HepG2 (cell line): ENCODE measurements around the gene SGTB. TPM values are rescaled to one million over a fixed set of nuclear protein-coding genes. Genes with fewer than 3 reads are reported as not detected.

Source experiments
- ADNP ChIP-seq: sonication (generic); formaldehyde crosslinking; IDR thresholded peaks from 2 replicates; pipeline ENCODE4 v1.4.0; 2020; ENCODE audit warnings: missing genetic modification reagents
- ARHGAP35 ChIP-seq: sonication (generic); formaldehyde crosslinking; IDR thresholded peaks from 2 replicates; pipeline ENCODE4 v1.9.0; 2022; ENCODE audit warnings: mild to moderate bottlenecking, inconsistent platforms, moderate library complexity, missing genetic modification reagents, borderline replicate concordance
- ARID2 ChIP-seq: sonication (generic); formaldehyde crosslinking; IDR thresholded peaks from 2 replicates; pipeline ENCODE4 v1.8.1; 2022; ENCODE audit warnings: mild to moderate bottlenecking, missing genetic modification reagents, borderline replicate concordance
- ARNT2 ChIP-seq: sonication (generic); formaldehyde crosslinking; IDR thresholded peaks from 2 replicates; pipeline ENCODE4 v1.8.0; 2022; ENCODE audit warnings: mild to moderate bottlenecking, low read depth, missing genetic modification reagents, moderate library complexity
- BRD4 ChIP-seq: sonication (generic); formaldehyde crosslinking; IDR thresholded peaks from 2 replicates; pipeline ENCODE4 v1.4.0; 2020; ENCODE audit warnings: missing genetic modification reagents
- ERF ChIP-seq: IDR thresholded peaks from 2 replicates; pipeline ENCODE4 v1.6.1; 2018; ENCODE audit warnings: missing biosample characterization, missing genetic modification reagents
- HOXA9 ChIP-seq: sonication (generic); formaldehyde crosslinking; IDR thresholded peaks from 2 replicates; pipeline ENCODE4 v1.8.1; 2022; ENCODE audit warnings: missing genetic modification reagents, mild to moderate bottlenecking, moderate library complexity, borderline replicate concordance
- MYNN ChIP-seq: sonication (generic); formaldehyde crosslinking; IDR thresholded peaks from 2 replicates; pipeline ENCODE4 v1.4.0; 2020; ENCODE audit warnings: mild to moderate bottlenecking, low read depth, missing genetic modification reagents
- PCBP2 ChIP-seq: fragments of 200-400 bp; formaldehyde crosslinking; optimal IDR thresholded peaks from 2 replicates; pipeline ENCODE3; 2018; ENCODE audit warnings: low read length, low read depth; ENCODE audit not compliant: poor library complexity, severe bottlenecking
- RBAK ChIP-seq: sonication (generic); formaldehyde crosslinking; IDR thresholded peaks from 2 replicates; pipeline ENCODE4 v1.5.1; 2020; ENCODE audit warnings: mild to moderate bottlenecking, missing genetic modification reagents
- RXRB ChIP-seq: IDR thresholded peaks from 2 replicates; pipeline ENCODE4 v1.6.1; 2016; ENCODE audit warnings: borderline replicate concordance, missing genetic modification reagents, missing compliant biosample characterization
- SIX1 ChIP-seq: sonication (generic); formaldehyde crosslinking; IDR thresholded peaks from 2 replicates; pipeline ENCODE4 v1.4.0; 2020; ENCODE audit warnings: missing genetic modification reagents, borderline replicate concordance
- SP2 ChIP-seq: sonication (generic); formaldehyde crosslinking; IDR thresholded peaks from 2 replicates; pipeline ENCODE4 v1.5.1; 2020; ENCODE audit warnings: mild to moderate bottlenecking, missing genetic modification reagents
- SPEN ChIP-seq: sonication (generic); formaldehyde crosslinking; IDR thresholded peaks from 2 replicates; pipeline ENCODE4 v1.5.1; 2020; ENCODE audit warnings: low read depth, mild to moderate bottlenecking, missing genetic modification reagents
- ZFP82 ChIP-seq: sonication (generic); formaldehyde crosslinking; IDR thresholded peaks from 2 replicates; pipeline ENCODE4 v1.5.1; 2020; ENCODE audit warnings: mild to moderate bottlenecking, missing genetic modification reagents, borderline replicate concordance
- ZNF292 ChIP-seq: sonication (generic); formaldehyde crosslinking; IDR thresholded peaks from 2 replicates; pipeline ENCODE4 v1.8.1; 2022; ENCODE audit warnings: mild to moderate bottlenecking, low read depth, missing genetic modification reagents, borderline replicate concordance
- ZNF407 ChIP-seq: sonication (generic); formaldehyde crosslinking; IDR thresholded peaks from one replicate; pipeline ENCODE4 v1.5.1; 2020; ENCODE audit warnings: mild to moderate bottlenecking, missing genetic modification reagents; ENCODE audit errors: not compliant biosample characterization
- ZNF564 ChIP-seq: sonication (generic); formaldehyde crosslinking; IDR thresholded peaks from 2 replicates; pipeline ENCODE4 v1.8.1; 2023; ENCODE audit warnings: mild to moderate bottlenecking, missing genetic modification reagents
- ZNF75D ChIP-seq: sonication (generic); formaldehyde crosslinking; IDR thresholded peaks from 2 replicates; pipeline ENCODE4 v1.8.1; 2023; ENCODE audit warnings: missing genetic modification reagents, mild to moderate bottlenecking, borderline replicate concordance
- polyA plus RNA-seq, 8 experiments: library from polyadenylated mRNA; depleted of rRNA in 3 of 8; stranded (reverse) in 7 of 8; unstranded in 1 of 8; fragments of >200 nt; fragmentation: Illumina TruSeq in 4 of 8; extraction: Trizol in 4 of 8; gene quantifications; 2 replicates each; pipeline versions ENCODE4 v1.2.1 to v1.2.3, GENCODE V29; 2011 to 2016; ENCODE audit warnings: low read depth in 4 of 8, missing spikeins in 1 of 8, mixed read lengths in 1 of 8; ENCODE audit not compliant: insufficient read depth in 1 of 8
- total RNA-seq, 5 experiments: library from RNA; depleted of rRNA; stranded (reverse); fragments of >200 nt; fragmentation: Illumina TruSeq; extraction: Trizol; gene quantifications; 2 replicates each; pipeline ENCODE4 v1.2.3, GENCODE V29; 2016; ENCODE audit warnings: low read depth in 1 of 5

Gene SGTB
- total and polyA plus RNA-seq, 2 of the 13 experiments (the other 11 are each of a cell fraction or from before 2014, with no cell fraction given), result 5.2 to 11.2 TPM

- no peak for TF ChIP-seq ZNF407
- no peak for TF ChIP-seq PCBP2
- no peak for TF ChIP-seq ZNF564 (CRISPR knock-in tag)
- no peak for TF ChIP-seq ZNF75D (CRISPR knock-in tag)
- no peak for TF ChIP-seq MYNN (CRISPR knock-in tag)
- TF ChIP-seq ARID2 (CRISPR knock-in tag), result no peak
- no peak for TF ChIP-seq HOXA9 (CRISPR knock-in tag)
- no peak for TF ChIP-seq SIX1 (CRISPR knock-in tag)
- TF ChIP-seq ARNT2, result no peak
- no peak for TF ChIP-seq ZFP82
- TF ChIP-seq RBAK (CRISPR knock-in tag), result no peak
- peak; percentile 41; the same call in 1 of the 2 replicates for TF ChIP-seq RXRB
- no peak for TF ChIP-seq ARHGAP35 (CRISPR knock-in tag)
- TF ChIP-seq BRD4 (CRISPR knock-in tag), result peak; percentile 69; the same call in 1 of the 2 replicates
- 0 out of 2 replicates have a peak, but pooled peaks have one; percentile 17 for TF ChIP-seq ERF (CRISPR knock-in tag)
- no peak for TF ChIP-seq ZNF292 (CRISPR knock-in tag)
- TF ChIP-seq SPEN, result no peak
- TF ChIP-seq ADNP (CRISPR knock-in tag), result no peak
- no peak for TF ChIP-seq SP2 (CRISPR knock-in tag)
Observed at GRCh38 chr5:65624571-65625555, 97.0 kb downstream of the SGTB start, which contains the start of the genes SHLD3 and TRAPPC13 (continued).
